Measurements from ENCODE around the gene MAB21L4.

The MAB21L4 gene

GRCh38 chr2:240906141-240906910, 10.4 kb upstream of the MAB21L4 start, which contains the start of gene CROCC2:
Gene CROCC2 (plus strand): TSS chr2:240906336. CDS start chr2:240906514, 178 bp downstream.
- no peak within 1 kb of the TSS for H3K4me2 ChIP-seq
- peaks cover 34% of the 10 kb centered on the region; the same call in 1 of the 2 replicates for H3K27me3 ChIP-seq (ENCODE audit: insufficient read depth, low read depth)
- H3K27ac ChIP-seq: no peak within 1 kb of the TSS
- no peaks in the 10 kb centered on the region for H3K36me3 ChIP-seq (ENCODE audit: insufficient read depth)
- no peak within 1 kb of the TSS for H2AFZ ChIP-seq (ENCODE audit: low read depth)
- no peaks in the 10 kb centered on the region for H3K4me1 ChIP-seq (ENCODE audit: low read depth, poor library complexity, severe bottlenecking)
- H3K9ac ChIP-seq: no peak within 1 kb of the TSS
- no peak within 1 kb of the TSS for H3K4me3 ChIP-seq (IDR thresholded peaks at IDR 0.05; ENCODE audit: insufficient read depth, low read depth, low read length)
- TF ChIP-seq, protein P1, sequence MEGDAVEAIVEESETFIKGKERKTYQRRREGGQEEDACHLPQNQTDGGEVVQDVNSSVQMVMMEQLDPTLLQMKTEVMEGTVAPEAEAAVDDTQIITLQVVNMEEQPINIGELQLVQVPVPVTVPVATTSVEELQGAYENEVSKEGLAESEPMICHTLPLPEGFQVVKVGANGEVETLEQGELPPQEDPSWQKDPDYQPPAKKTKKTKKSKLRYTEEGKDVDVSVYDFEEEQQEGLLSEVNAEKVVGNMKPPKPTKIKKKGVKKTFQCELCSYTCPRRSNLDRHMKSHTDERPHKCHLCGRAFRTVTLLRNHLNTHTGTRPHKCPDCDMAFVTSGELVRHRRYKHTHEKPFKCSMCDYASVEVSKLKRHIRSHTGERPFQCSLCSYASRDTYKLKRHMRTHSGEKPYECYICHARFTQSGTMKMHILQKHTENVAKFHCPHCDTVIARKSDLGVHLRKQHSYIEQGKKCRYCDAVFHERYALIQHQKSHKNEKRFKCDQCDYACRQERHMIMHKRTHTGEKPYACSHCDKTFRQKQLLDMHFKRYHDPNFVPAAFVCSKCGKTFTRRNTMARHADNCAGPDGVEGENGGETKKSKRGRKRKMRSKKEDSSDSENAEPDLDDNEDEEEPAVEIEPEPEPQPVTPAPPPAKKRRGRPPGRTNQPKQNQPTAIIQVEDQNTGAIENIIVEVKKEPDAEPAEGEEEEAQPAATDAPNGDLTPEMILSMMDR (conservative IDR thresholded peaks at IDR 0.05; ENCODE audit: low read depth, low read length): no peak
- no peaks in the 10 kb centered on the region for H4K20me1 ChIP-seq (ENCODE audit: insufficient read depth)
- H3K79me2 ChIP-seq (ENCODE audit: insufficient read depth, low read depth): no peaks in the 10 kb centered on the region

DNA sequence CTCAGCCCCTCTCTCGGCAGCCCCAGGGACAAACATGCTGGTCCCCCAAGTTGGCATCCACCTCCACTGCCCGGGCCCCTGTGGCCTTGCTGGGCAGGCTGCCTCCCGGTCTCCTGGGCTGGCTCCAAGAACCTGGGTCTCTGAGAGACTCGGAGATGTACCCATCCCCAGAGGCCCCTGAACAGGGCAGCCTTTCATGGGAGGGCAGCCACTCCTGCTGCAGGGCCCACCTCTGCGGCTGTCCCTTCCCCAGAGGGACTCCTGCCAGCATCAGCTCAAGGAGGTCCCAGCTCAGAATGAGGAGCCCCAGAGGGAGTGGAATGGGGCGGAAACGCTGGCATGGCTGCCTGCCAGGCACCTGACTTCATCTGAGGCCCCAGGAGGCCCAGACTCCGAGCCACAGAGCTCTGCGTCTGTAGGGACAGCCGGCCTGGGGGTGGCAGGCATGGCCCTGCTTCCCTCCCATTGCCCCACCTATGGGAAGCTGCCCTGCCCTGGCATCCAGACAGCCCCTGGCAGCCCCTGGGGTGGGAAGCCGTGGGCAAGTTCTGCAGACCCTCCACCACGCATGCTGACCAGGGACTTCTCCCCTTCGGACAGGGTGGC, 9.3 kb upstream of the MAB21L4 start:
- H3K4me1 ChIP-seq (ENCODE audit: low read depth, poor library complexity, severe bottlenecking): no peaks in the 10 kb centered on the region
- no peak overlapping the region for H3K27ac ChIP-seq
- no peak overlapping the region for H3K4me2 ChIP-seq
- H2AFZ ChIP-seq (ENCODE audit: low read depth): no peak overlapping the region
- no peaks in the 10 kb centered on the region for H3K36me3 ChIP-seq (ENCODE audit: insufficient read depth)
- no peak overlapping the region for H3K9ac ChIP-seq
- no peak overlapping the region for H3K4me3 ChIP-seq (IDR thresholded peaks at IDR 0.05; ENCODE audit: insufficient read depth, low read depth, low read length)
- H3K79me2 ChIP-seq (ENCODE audit: insufficient read depth, low read depth): no peaks in the 10 kb centered on the region
- no peaks in the 10 kb centered on the region for H4K20me1 ChIP-seq (ENCODE audit: insufficient read depth)
- H3K27me3 ChIP-seq (ENCODE audit: insufficient read depth, low read depth): peaks cover 34% of the 10 kb centered on the region; the same call in 1 of the 2 replicates
- TF ChIP-seq, protein P1 (conservative IDR thresholded peaks at IDR 0.05; ENCODE audit: low read depth, low read length): no peak

DNA sequence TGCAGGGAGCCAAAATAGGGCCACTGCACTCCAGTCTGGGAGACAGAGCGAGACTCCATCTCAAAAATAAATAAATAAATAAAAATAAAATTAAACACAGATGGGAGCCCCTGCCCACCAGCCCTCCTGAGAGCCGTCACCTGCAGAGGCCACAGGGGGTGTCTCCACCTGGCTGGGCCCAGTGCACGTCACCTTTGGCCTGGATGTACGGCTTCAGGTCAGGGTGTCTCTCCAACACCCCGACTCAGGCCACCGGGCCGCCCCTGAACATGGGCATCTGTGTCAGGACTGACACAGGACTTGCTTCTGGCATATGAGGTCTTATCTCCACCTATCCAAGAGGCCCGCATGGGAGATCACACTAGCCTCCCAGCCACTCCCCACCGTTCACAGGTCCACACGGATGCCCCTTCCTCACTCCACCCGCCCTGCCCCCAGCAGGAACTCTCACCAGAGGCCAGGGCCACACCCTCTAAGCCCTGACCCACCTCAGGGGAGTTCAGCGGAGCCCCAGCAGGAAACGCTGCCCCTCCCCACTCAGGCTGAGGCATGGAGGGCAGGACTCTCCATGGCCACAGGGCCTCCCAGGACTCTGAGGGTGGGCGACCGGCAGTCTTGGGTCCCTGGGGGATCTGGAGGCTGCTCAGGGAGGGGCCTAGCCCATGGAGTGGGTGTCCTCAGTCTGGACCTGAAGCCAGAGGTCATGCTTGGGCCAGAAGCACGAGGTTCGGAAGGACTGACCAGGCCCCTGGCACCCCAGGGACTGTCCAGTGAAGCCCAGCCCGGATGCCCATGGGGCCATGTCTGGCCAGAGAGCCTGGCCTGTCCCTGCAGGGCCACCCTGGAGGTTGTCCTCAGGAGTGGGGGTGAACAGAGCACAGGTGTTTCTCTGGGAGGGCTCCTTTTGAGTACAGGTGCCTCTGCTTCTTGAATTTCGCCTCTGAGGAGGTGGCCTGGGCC, 8.5 kb upstream of the MAB21L4 start:
- Histone ChIP-seq H3K27me3 (ENCODE audit: insufficient read depth, low read depth) (peaks cover 29% of the 10 kb centered on the region; the same call in 1 of the 2 replicates), H3K4me3 (IDR thresholded peaks at IDR 0.05; ENCODE audit: insufficient read depth, low read depth, low read length) (no peak overlapping the region), H3K4me1 (ENCODE audit: low read depth, poor library complexity, severe bottlenecking) (no peaks in the 10 kb centered on the region), H3K79me2 (ENCODE audit: insufficient read depth, low read depth) (no peaks in the 10 kb centered on the region), H3K36me3 (ENCODE audit: insufficient read depth) (no peaks in the 10 kb centered on the region), H3K27ac (no peak overlapping the region), H3K4me2 (no peak overlapping the region), H2AFZ (ENCODE audit: low read depth) (no peak overlapping the region), H3K9ac (no peak overlapping the region), H4K20me1 (ENCODE audit: insufficient read depth) (no peaks in the 10 kb centered on the region)
- TF ChIP-seq, protein P1 (conservative IDR thresholded peaks at IDR 0.05; ENCODE audit: low read depth, low read length): no peak

Data from KMS-11 (cell line).